NCI-H1092 (cell line): ENCODE data around the gene TXNDC8.
"Not testable (repeated sequence)": the region's sequence is repeated elsewhere in the genome, so short reads cannot be mapped to it uniquely, and the experiment has no call there.

Experiments
- DNase-seq: peaks from one replicate; lab custom pipeline; 2025; lab: John Stamatoyannopoulos, UW

Gene TXNDC8

GRCh38 chr9:110327716-110328115 is 9.9 kb downstream of the TXNDC8 start:
- no peak for DNase-seq

DNA sequence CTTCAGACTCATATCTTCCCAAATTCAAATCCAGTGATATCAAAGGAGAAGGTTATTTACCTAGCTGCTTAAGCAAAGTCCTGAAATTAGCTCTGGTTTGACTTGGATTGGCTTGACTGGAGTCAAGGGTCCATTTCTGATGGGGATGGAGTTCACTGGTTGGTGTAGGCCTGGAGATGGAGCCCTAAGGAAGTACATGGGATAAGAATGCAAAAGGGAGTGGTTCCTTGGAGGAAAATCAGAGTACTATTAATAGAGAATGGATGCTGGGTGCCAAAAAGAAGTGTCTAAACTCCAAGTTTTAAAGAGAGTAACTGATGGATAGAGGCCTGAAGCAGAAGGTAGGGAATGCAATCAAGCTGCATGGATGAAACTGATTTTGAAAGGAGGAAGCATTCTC is 13.8 kb downstream of the TXNDC8 start:
- DNase-seq = no peak

DNA sequence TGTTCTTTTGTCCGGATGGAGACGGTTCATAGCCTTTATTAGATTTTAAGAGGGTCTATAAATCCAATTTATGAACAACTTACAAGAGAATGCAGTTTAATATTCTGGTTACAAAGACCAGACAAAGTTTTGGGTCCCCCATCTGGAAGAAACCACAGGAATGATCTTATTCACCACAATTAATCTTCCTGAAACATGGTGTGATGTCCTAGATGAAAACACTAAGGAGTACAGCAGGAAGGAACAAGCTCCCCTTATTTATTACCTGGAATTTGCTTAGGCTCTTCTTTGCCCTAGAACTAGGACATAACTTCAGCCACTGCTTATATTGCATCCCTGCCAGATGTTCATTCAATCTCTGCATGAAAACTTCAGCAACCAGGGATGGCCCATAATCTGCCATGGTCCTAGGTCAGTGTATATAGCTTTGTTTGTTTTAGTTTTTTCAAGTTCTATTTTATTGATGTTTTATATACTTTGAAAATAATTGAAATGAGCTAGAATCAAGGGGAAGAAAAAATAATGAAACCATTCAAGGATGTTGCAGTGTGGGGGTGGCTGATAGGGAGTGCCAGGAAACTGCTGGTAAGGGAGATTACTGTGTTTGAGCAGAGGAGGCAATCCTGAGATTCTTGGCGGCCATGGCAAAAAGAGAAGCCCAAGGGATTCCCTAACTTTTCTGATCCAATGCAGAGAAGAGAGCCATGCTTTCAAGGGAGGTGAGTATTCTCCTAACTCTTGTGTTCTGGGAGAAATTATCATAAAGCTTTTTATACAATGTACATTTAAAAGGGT is 16.8 kb downstream of the TXNDC8 start:
- DNase-seq = no peak

DNA sequence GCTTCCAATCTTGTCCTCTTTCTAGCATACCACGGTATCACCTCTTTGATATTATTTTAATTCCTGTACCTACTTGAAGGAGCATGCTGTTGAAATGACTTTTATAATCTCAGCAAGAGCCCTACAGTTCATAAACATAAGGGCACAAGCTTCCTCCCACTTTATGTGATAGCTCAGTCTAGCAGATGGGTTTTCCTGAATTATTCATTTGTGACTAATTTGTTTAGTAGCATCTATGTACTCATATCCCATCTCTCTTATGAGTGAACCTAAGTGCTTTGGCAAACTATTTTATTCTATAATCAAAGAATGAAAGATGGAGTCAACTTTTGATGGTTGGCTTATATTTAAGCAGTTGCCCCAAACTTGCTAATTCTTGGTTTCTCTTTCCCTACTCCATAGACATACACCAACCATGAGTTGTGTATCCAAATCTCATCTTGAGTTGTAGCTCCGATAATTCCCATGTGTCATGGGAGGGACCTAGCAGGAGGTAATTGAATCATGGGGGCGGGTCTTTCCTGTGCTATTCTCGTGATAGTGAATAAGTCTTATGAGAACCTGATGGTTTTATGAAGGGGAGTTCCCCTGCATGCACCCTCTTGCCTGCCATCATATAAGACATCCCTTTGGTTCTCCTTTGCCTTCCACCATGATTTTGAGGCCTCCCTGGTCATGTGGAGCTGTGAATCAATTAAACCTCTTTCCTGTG is 17.7 kb downstream of the TXNDC8 start:
- DNase-seq = no peak

DNA sequence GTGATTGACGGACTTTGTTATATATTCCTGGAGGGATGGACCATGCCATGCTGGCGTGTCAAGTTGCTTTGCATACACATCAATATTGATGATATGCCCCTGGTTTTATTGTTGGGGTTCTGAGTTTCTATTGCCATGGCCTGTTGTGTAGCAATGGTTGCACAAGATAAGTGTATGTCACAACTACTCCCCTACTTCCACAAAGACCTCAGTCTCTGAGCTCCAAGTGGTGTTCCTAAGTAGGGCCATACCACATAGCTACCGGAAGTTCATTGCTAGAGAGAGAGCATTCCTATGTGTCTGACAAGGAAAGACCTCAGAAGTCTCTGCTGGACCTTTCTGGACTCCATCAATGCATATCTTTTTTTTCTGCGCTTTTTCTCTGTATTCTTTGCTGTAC is 19.8 kb downstream of the TXNDC8 start:
- no peak for DNase-seq

- DNase-seq = no peak
These were observed 21.2 kb downstream of the TXNDC8 start for GRCh38 chr9:110316261-110317075.

DNA sequence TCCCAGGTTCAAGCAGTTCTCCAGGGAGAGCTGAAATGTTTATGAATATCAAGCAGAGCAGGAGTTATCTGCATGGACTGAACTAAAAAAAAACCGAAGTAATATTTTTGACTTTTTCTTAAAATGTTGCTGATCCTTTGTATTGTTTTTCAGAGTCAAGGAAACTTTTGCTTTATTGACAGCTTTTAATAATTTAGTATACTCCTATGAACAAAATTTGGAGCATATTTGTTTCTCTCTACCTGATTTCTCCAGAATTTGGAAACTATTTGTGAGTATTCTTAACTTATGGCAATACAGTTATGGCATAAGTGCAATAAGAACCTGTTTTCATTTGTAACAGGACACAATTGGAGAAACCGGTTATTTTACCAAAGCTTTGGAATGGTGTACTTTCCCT is 25.7 kb downstream of the TXNDC8 start:
- DNase-seq = not testable (repeated sequence)

- DNase-seq = no peak
These were observed 28.0 kb downstream of the TXNDC8 start for GRCh38 chr9:110309681-110310080.

DNA sequence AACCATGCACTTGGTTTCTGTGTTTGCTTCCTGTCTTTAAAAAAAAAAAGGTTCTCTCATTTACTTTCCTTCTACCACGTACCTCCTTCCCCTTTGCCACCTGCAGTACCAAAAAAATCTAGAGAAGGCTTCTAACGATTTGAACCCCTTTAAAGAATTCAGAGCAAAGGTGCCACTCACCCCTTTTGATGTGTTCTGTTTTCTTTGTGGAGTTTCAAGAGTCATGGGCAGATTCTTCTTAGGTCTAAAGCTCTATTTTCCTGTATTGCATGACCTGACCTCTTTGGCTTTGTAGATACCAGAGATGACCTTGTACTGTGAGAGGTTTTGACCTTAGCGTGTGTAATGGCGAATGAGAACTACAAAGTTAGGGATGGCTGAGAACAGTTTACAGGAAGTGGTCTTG is 29.0 kb downstream of the TXNDC8 start:
- DNase-seq = no peak

DNA sequence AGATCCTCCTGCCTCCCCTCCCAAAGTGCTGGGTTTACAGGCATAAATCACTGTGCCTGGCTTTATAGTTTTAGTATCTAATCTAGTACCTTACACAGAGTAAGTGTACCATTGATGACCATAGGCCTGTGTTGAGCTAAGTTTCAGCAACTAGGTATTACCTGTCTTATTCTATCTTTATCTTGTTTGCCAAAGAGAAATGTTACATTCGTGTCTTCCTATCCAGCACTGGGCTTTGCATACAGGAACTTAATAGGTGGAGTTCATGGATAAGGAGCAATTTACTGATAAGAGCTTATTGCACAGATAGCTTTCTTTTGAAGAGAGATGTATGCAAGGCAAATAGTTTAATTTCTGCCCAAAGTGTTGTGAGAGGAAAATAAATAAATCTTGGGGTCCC is 30.5 kb downstream of the TXNDC8 start:
- no peak for DNase-seq

GRCh38 chr9:110303133-110303532 is 34.5 kb downstream of the TXNDC8 start:
- DNase-seq = no peak

GRCh38 chr9:110298043-110298605 is 39.5 kb downstream of the TXNDC8 start:
- DNase-seq = no peak

- DNase-seq = no peak
These were observed 44.4 kb downstream of the TXNDC8 start for GRCh38 chr9:110293248-110293647.

DNA sequence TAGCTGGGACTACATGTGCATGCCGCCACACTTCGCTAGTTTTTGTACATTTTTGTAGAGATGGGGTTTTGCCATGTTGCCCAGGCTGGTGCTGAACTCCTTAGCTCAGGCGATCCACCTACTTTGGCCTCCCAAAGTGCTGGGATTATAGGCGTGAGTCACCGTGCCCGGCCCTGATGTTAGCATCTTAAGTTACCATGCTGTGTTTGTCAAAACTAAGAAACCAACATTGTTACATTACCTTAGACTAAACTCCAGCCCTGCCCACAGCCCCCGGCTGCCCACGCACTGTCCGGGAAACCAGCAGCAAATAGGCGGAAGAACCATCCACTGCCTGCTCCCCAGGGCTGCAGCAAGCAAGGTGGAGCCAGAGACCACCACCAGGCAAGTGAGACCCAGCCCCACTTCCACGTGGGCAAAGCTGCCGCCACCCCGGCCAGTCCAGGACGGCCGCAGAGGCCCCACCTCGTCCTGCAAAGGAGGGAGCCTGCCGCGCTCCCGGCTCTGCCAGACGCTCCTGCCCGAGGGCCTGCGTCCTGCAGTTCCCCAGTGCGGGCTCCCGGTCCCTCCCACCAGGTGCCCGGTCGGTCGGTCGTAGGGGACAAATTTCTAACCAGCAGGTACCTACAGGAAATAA is 45.6 kb downstream of the TXNDC8 start:
- no peak for DNase-seq

GRCh38 chr9:110290001-110290400 is 47.7 kb downstream of the TXNDC8 start:
- DNase-seq = no peak

- DNase-seq = no peak
These were observed 49.2 kb downstream of the TXNDC8 start for GRCh38 chr9:110288503-110288902.

- DNase-seq = no peak
These were observed 50.4 kb downstream of the TXNDC8 start for GRCh38 chr9:110287289-110287680.

GRCh38 chr9:110284211-110284844 is 53.3 kb downstream of the TXNDC8 start:
- DNase-seq = no peak

GRCh38 chr9:110283751-110284150 is 53.9 kb downstream of the TXNDC8 start:
- no peak for DNase-seq

- DNase-seq = no peak
These were observed 55.0 kb downstream of the TXNDC8 start for GRCh38 chr9:110282739-110283081.

- DNase-seq = no peak
These were observed 55.5 kb downstream of the TXNDC8 start for GRCh38 chr9:110282018-110282738.
